OCI-LY1 (cell line): ENCODE results near the gene KPNA1.

Experiments used
- EZH2 ChIP-seq: fragments of 200-600 bp; sonication (generic), shearing (Covaris generic); IDR thresholded peaks from 2 replicates; pipeline ENCODE4 v1.8.0; 2017; ENCODE audit warnings: borderline replicate concordance, mixed run types, mild to moderate bottlenecking, antibody characterized with exemption, low read length, moderate library complexity, mixed read lengths
- TF ChIP-seq, protein P1 (sequence below): fragments of 200-600 bp; sonication (generic), shearing (Covaris generic); IDR thresholded peaks from 2 replicates; pipeline ENCODE4 v1.5.1; 2017; ENCODE audit warnings: mild to moderate bottlenecking, antibody characterized with exemption, low read length, moderate library complexity, mixed read lengths

DNA sequence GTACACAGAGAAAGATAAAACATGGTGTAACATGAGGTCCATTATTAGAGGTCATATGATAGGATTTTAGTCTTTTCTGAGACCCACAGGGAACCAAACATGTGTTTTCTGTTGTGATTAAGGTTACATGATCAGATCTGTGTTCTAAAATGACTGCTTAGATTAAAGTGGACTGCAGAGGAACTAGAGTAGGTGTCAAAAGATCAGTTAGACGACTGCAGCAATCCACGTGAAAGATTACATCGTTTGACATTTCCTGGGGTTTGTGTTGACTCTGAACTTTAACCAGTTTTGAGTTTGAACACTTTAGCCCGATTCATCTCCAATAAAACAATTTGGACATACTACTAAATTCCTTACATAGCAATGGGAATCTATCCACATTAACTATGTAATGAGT lies 136.8 kb downstream of the KPNA1 start:
- TF ChIP-seq, protein P1, sequence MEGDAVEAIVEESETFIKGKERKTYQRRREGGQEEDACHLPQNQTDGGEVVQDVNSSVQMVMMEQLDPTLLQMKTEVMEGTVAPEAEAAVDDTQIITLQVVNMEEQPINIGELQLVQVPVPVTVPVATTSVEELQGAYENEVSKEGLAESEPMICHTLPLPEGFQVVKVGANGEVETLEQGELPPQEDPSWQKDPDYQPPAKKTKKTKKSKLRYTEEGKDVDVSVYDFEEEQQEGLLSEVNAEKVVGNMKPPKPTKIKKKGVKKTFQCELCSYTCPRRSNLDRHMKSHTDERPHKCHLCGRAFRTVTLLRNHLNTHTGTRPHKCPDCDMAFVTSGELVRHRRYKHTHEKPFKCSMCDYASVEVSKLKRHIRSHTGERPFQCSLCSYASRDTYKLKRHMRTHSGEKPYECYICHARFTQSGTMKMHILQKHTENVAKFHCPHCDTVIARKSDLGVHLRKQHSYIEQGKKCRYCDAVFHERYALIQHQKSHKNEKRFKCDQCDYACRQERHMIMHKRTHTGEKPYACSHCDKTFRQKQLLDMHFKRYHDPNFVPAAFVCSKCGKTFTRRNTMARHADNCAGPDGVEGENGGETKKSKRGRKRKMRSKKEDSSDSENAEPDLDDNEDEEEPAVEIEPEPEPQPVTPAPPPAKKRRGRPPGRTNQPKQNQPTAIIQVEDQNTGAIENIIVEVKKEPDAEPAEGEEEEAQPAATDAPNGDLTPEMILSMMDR: no peak
- TF ChIP-seq EZH2: no peak
